Neural progenitor cell (in vitro differentiated cells): ENCODE results near the gene TTLL10. TPM values are rescaled to one million over a fixed set of nuclear protein-coding genes. Genes with fewer than 3 reads are reported as not detected.
"Not testable (repeated sequence)": the region's sequence is repeated elsewhere in the genome, so short reads cannot be mapped to it uniquely, and the experiment has no call there.

Source experiments
- DNase-seq: peaks from one replicate; pipeline ENCODE4 v3.0.0-alpha.2; 2016; ENCODE audit warnings: low spot score
- H2AFZ ChIP-seq: fragments of 200-600 bp; sonication (generic); replicated peaks from 2 replicates; pipeline ENCODE4 v1.6.1; 2016; ENCODE audit warnings: antibody characterized with exemption
- H3F3A ChIP-seq: fragments of 200-600 bp; sonication (generic); 2 replicates; pipeline ENCODE4 v1.6.1; 2016; ENCODE audit warnings: antibody characterized with exemption, low read depth
- H3K27ac ChIP-seq: fragments of 200-600 bp; sonication (generic); 2 replicates; pipeline ENCODE4 v1.5.1; 2016; ENCODE audit warnings: mild to moderate bottlenecking
- H3K27me3 ChIP-seq: fragments of 200-600 bp; sonication (generic); 2 replicates; pipeline ENCODE4 v1.6.1; 2016; ENCODE audit warnings: mild to moderate bottlenecking, moderate library complexity
- H3K36me3 ChIP-seq: fragments of 200-600 bp; sonication (generic); 2 replicates; pipeline ENCODE4 v1.5.1; 2016
- H3K4me1 ChIP-seq: fragments of 200-600 bp; sonication (generic); 2 replicates; pipeline ENCODE4 v1.6.1; 2016; ENCODE audit warnings: mixed run types
- H3K4me2 ChIP-seq: fragments of 200-600 bp; sonication (generic); 2 replicates; pipeline ENCODE4 v1.6.1; 2016
- H3K4me3 ChIP-seq: fragments of 200-600 bp; sonication (generic); 2 replicates; pipeline ENCODE4 v1.5.1; 2016
- H3K79me2 ChIP-seq: fragments of 200-600 bp; sonication (generic); 2 replicates; pipeline ENCODE4 v1.6.1; 2016; ENCODE audit warnings: low read depth
- H3K9ac ChIP-seq: fragments of 200-600 bp; sonication (generic); 2 replicates; pipeline ENCODE4 v1.6.1; 2016
- H3K9me3 ChIP-seq: fragments of 200-600 bp; sonication (generic); 2 replicates; pipeline ENCODE4 v1.5.1; 2016; ENCODE audit warnings: low read depth
- H4K20me1 ChIP-seq: fragments of 200-600 bp; sonication (generic); 2 replicates; pipeline ENCODE4 v1.6.1; 2016; ENCODE audit warnings: low read depth
- H3K27ac Mint-ChIP-seq: 3 replicates; pipeline ENCODE4 v1.8.0; 2021; ENCODE audit warnings: mixed read lengths
- H3K27me3 Mint-ChIP-seq: 2 replicates; pipeline ENCODE4 v1.8.0; 2022; ENCODE audit warnings: low read depth, mild to moderate bottlenecking, inconsistent platforms, moderate library complexity, mixed read lengths; ENCODE audit not compliant: insufficient read depth
- H3K36me3 Mint-ChIP-seq: 3 replicates; pipeline ENCODE4 v1.8.0; 2021; ENCODE audit warnings: mixed read lengths
- H3K4me1 Mint-ChIP-seq: 3 replicates; pipeline ENCODE4 v1.8.0; 2021; ENCODE audit warnings: mixed read lengths
- H3K4me3 Mint-ChIP-seq: 3 replicates; pipeline ENCODE4 v1.8.0; 2021; ENCODE audit warnings: mild to moderate bottlenecking, moderate library complexity, mixed read lengths
- H3K9me3 Mint-ChIP-seq: 3 replicates; pipeline ENCODE4 v1.8.0; 2020; ENCODE audit warnings: mixed read lengths
- CTCF ChIP-seq: fragments of 200-600 bp; sonication (generic); IDR thresholded peaks from 2 replicates; pipeline ENCODE4 v1.5.1; 2017; ENCODE audit warnings: antibody characterized with exemption, mild to moderate bottlenecking
- EZH2 ChIP-seq: fragments of 200-600 bp; sonication (generic); IDR thresholded peaks from 2 replicates; pipeline ENCODE4 v1.6.1; 2017; ENCODE audit warnings: antibody characterized with exemption, mild to moderate bottlenecking, moderate library complexity
- EZH2phosphoT487 ChIP-seq: fragments of 200-600 bp; sonication (generic); IDR thresholded peaks from 2 replicates; pipeline ENCODE4 v1.6.1; 2017; ENCODE audit warnings: antibody characterized with exemption
- total RNA-seq: library from RNA; depleted of rRNA; stranded (reverse); fragments of >200 nt; gene quantifications from 2 replicates; pipeline ENCODE4 v1.2.3, GENCODE V29; 2015; ENCODE audit warnings: low replicate concordance

Gene TTLL10
- total RNA-seq, 1 donor from 2014 or later = not detected

GRCh38 chr1:1141244-1141910, 32.3 kb upstream of the TTLL10 start:
- Mint-ChIP-seq H3K4me1 (peaks cover 9% of the 10 kb centered on the region), H3K9me3 (no peaks in the 10 kb centered on the region), H3K36me3 (no peaks in the 10 kb centered on the region), H3K27me3 (peaks cover 1% of the 10 kb centered on the region), H3K4me3 (no peak overlapping the region), H3K27ac (no peak overlapping the region)
- Histone ChIP-seq H3F3A (no peaks in the 10 kb centered on the region), H3K27me3 (peaks cover 21% of the 10 kb centered on the region), H4K20me1 (no peaks in the 10 kb centered on the region), H3K4me1 (peaks cover 13% of the 10 kb centered on the region), H3K4me2 (no peak overlapping the region), H3K9ac (no peak overlapping the region), H3K36me3 (no peaks in the 10 kb centered on the region), H2AFZ (no peak overlapping the region), H3K9me3 (no peaks in the 10 kb centered on the region), H3K4me3 (no peak overlapping the region), H3K27ac (no peak overlapping the region), H3K79me2 (no peaks in the 10 kb centered on the region)
- DNase-seq = no peak
- TF ChIP-seq CTCF (no peak), EZH2phosphoT487 (no peak), EZH2 (no peak)

GRCh38 chr1:1141911-1142250, 31.8 kb upstream of the TTLL10 start:
- no peak overlapping the region for H3K9ac ChIP-seq
- H3K4me2 ChIP-seq = no peak overlapping the region
- H2AFZ ChIP-seq = no peak overlapping the region
- peaks cover 2% of the 10 kb centered on the region for H3K27me3 Mint-ChIP-seq
- H3K4me3 ChIP-seq = no peak overlapping the region
- H3K36me3 Mint-ChIP-seq = no peaks in the 10 kb centered on the region
- H3K4me3 Mint-ChIP-seq = no peak overlapping the region
- no peaks in the 10 kb centered on the region for H3K9me3 Mint-ChIP-seq
- no peak overlapping the region for H3K27ac Mint-ChIP-seq
- no peaks in the 10 kb centered on the region for H3K79me2 ChIP-seq
- no peaks in the 10 kb centered on the region for H3K9me3 ChIP-seq
- no peaks in the 10 kb centered on the region for H3K36me3 ChIP-seq
- DNase-seq = no peak
- H3K4me1 Mint-ChIP-seq = peaks cover 9% of the 10 kb centered on the region
- no peaks in the 10 kb centered on the region for H4K20me1 ChIP-seq
- TF ChIP-seq EZH2phosphoT487 (no peak), EZH2 (no peak), CTCF (no peak)
- H3K27ac ChIP-seq = no peak overlapping the region
- peaks cover 8% of the 10 kb centered on the region for H3K4me1 ChIP-seq
- H3K27me3 ChIP-seq = peaks cover 15% of the 10 kb centered on the region
- H3F3A ChIP-seq = no peaks in the 10 kb centered on the region

- H3K4me3 ChIP-seq, H3K27ac Mint-ChIP-seq, H3K9me3 Mint-ChIP-seq, DNase-seq, H4K20me1 ChIP-seq, H3K4me1 ChIP-seq, H3K4me2 ChIP-seq, H3F3A ChIP-seq, H3K9ac ChIP-seq, H3K27ac ChIP-seq, H3K4me1 Mint-ChIP-seq, H3K36me3 Mint-ChIP-seq, H2AFZ ChIP-seq, H3K79me2 ChIP-seq, H3K9me3 ChIP-seq, H3K27me3 Mint-ChIP-seq, H3K36me3 ChIP-seq: not testable (repeated sequence)
- peaks cover 11% of the 10 kb centered on the region for H3K27me3 ChIP-seq
- peak overlapping the region; percentile 35 for H3K4me3 Mint-ChIP-seq
Measured at GRCh38 chr1:1142352-1142751, 31.3 kb upstream of the TTLL10 start.

- no peak overlapping the region for H2AFZ ChIP-seq
- H3F3A ChIP-seq = no peaks in the 10 kb centered on the region
- no peaks in the 10 kb centered on the region for H3K79me2 ChIP-seq
- H3K27me3 ChIP-seq = peaks cover 6% of the 10 kb centered on the region
- Mint-ChIP-seq H3K27ac (no peak overlapping the region), H3K36me3 (no peaks in the 10 kb centered on the region), H3K9me3 (no peaks in the 10 kb centered on the region), H3K4me1 (peaks cover 7% of the 10 kb centered on the region), H3K27me3 (peaks cover 3% of the 10 kb centered on the region), H3K4me3 (peak overlapping the region; percentile 35)
- no peaks in the 10 kb centered on the region for H3K9me3 ChIP-seq
- no peak overlapping the region for H3K9ac ChIP-seq
- H3K4me2 ChIP-seq = no peak overlapping the region
- no peak overlapping the region for H3K27ac ChIP-seq
- no peak for DNase-seq
- no peaks in the 10 kb centered on the region for H4K20me1 ChIP-seq
- no peak overlapping the region for H3K4me3 ChIP-seq
- TF ChIP-seq EZH2 (no peak), EZH2phosphoT487 (no peak), CTCF (no peak)
- H3K36me3 ChIP-seq = no peaks in the 10 kb centered on the region
- peaks cover under 1% of the 10 kb centered on the region for H3K4me1 ChIP-seq
Measured at GRCh38 chr1:1142844-1143243, 30.8 kb upstream of the TTLL10 start.
